Activated T-helper 17 cell treated with anti-CD3 and anti-CD28 coated beads, Interleukin-2, amount 50 U/mL, for 72 hours (primary cell): ENCODE results near the gene SNRNP27. TPM values are rescaled to one million over a fixed set of nuclear protein-coding genes. Genes with fewer than 3 reads are reported as not detected.
"Not testable (repeated sequence)": the region's sequence is repeated elsewhere in the genome, so short reads cannot be mapped to it uniquely, and the experiment has no call there.

Source experiments
- ATAC-seq: fragments of 150-1000 bp; cut with Tn5 transposase; replicated peaks from 2 replicates; pipeline ENCODE4 v1.10.0; 2021; ENCODE audit warnings: mild to moderate bottlenecking, moderate library complexity
- H3K27ac Mint-ChIP-seq: one replicate; pipeline ENCODE4 v1.8.0; 2022; ENCODE audit warnings: mixed read lengths
- H3K27me3 Mint-ChIP-seq: one replicate; pipeline ENCODE4 v1.8.0; 2022; ENCODE audit warnings: mixed read lengths
- H3K36me3 Mint-ChIP-seq: one replicate; pipeline ENCODE4 v1.8.0; 2022; ENCODE audit warnings: low read depth, mild to moderate bottlenecking, mixed read lengths
- H3K4me1 Mint-ChIP-seq: one replicate; pipeline ENCODE4 v1.8.0; 2022; ENCODE audit warnings: mixed read lengths
- H3K4me3 Mint-ChIP-seq: one replicate; pipeline ENCODE4 v1.8.0; 2022; ENCODE audit warnings: mild to moderate bottlenecking, mixed read lengths
- H3K9me3 Mint-ChIP-seq: one replicate; pipeline ENCODE4 v1.8.0; 2022; ENCODE audit warnings: mixed read lengths
- total RNA-seq, 2 donors: library from RNA; stranded (reverse); gene quantifications; one replicate each; pipeline ENCODE4 v1.2.3, GENCODE V29; 2022

The SNRNP27 gene, protein sequence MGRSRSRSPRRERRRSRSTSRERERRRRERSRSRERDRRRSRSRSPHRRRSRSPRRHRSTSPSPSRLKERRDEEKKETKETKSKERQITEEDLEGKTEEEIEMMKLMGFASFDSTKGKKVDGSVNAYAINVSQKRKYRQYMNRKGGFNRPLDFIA
- total RNA-seq, result 10 to 100 TPM; 54.9 to 60.1 TPM

DNA sequence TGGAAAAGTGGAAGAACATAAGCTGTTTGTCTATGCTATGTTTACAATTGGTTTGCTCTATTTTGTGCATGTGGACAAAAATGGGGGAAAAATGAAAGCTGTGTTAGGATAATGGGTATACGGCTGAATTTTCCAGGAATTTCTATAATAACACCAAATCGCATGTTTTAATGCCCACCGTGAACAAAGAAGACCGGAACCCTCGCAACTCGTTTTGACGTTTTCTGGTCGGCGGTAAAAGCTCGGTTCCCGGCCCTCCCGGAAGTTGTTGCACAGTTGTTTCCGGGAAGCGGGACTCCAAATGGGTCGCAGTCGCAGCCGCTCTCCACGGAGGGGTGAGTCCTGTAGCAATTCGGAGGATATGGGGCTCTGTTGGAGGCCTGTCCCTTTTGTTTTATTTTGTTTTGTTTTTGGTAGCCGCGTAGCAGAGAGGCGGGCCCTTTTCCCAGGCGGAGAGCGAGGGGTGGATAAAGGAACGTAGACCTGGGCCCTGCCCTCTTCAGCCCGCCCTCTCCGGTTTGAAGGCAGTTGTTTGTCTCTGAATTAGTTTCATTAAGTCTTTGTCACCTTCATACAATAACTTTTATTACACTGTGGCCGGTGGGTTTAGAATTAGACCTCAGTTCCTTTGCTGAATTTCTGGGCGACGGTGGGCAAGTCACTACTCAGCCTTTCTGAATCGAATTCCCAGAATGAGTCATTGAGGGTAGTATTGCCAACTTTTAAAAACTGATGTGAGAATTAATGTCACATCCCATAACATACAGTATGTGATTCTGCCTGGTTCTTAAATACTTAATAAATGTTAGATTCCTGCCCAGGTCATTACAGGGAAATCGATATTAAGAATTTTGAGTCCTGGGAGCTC lies at the start of gene SNRNP27:
TSS of gene SNRNP27 (plus strand) at position 273 of the 868 bp plus-strand sequence. CDS start at position 302, 29 bp downstream.
- Mint-ChIP-seq H3K27me3 (no peaks in the 10 kb centered on the region), H3K36me3 (peaks cover 51% of the 10 kb centered on the region), H3K9me3 (no peaks in the 10 kb centered on the region), H3K27ac (peak within 1 kb of the TSS; percentile 99), H3K4me3 (peak within 1 kb of the TSS; percentile 98), H3K4me1 (peaks cover 14% of the 10 kb centered on the region)
- ATAC-seq, result peak; percentile 89

DNA sequence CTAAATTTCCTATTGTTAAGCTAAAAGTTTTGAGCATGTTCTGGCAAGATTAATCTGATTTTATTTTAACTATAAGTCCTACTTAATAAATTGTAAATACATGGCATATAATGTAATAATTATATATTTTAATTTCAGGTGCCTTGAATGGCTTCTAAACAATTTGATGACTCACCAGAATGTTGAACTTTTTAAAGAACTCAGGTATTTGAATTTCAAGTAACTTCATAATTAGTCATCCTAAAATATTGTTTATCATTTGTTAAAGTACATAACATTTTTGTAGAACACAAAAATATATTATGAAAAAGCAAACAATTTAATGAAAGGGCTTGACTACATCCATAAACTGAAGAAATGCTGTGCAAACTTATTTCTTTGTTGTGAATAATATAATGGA lies 49.8 kb upstream of the SNRNP27 start:
- no peak overlapping the region for H3K27ac Mint-ChIP-seq
- H3K27me3 Mint-ChIP-seq, result no peaks in the 10 kb centered on the region
- H3K36me3 Mint-ChIP-seq, result peaks cover 79% of the 10 kb centered on the region
- H3K4me1 Mint-ChIP-seq, result no peaks in the 10 kb centered on the region
- ATAC-seq, result no peak
- no peak overlapping the region for H3K4me3 Mint-ChIP-seq
- no peaks in the 10 kb centered on the region for H3K9me3 Mint-ChIP-seq

DNA sequence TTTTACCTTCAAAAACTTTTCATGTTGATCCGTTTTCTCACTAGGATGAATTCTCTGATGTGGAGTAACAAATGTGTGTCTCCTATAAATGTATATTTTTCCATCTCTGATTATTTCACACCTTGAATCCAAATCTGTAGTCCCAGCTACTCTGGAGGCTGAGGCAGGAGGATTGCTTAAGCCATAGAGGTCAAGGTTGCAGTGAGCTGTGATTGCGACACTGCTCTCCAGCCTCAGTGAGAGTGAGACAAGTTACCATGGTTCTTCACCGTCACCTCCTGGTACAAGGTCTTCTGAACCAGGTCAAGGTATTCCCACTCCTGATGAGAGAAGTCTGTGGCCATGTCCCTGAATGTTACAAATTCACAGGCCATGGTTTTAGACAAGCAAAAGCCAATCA lies 49.2 kb upstream of the SNRNP27 start:
- no peaks in the 10 kb centered on the region for H3K4me1 Mint-ChIP-seq
- H3K27ac Mint-ChIP-seq, result no peak overlapping the region

DNA sequence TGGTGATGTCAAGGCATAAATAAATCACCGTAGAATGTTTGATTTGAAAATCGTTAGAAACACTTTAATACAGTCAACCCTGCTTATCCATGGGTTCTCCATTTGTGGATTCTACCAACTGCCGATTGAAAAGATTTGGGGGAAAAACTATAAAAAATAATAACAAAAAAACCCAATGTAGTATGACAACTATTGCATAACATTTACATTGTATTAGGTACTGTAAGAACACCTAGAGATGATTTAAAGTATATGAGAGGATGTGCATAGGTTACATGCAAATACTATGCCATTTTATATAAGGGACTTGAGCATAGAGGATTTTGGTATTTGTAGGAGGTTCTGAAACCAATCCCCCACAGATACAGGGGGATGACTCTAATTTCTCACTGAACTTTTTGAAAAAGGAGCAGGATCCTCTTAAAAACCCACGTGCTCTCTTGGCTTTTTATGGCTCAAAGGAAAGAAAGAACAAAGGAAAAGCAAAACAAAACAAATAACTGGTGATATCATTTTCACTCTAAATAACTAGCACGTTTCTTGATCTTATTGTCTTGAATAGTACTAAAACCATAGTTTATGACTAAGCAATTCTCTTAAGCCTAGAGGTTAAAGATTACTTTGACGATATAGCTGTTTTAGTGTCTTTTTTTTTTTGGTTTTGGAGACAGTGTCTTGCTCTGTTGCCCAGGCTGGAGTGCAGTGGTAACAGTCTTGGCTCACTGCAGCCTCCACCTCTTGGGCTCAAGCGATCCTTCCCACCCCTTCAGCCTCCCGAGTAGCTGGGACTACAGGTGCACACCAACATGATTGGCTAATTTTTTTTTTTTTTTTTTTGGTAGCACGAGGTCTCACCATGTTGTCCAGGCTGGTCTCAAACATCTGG lies 47.3 kb upstream of the SNRNP27 start:
- Mint-ChIP-seq H3K27ac (peak overlapping the region; percentile 59), H3K9me3 (no peaks in the 10 kb centered on the region), H3K36me3 (peaks cover 80% of the 10 kb centered on the region), H3K4me3 (no peak overlapping the region), H3K4me1 (no peaks in the 10 kb centered on the region), H3K27me3 (no peaks in the 10 kb centered on the region)
- no peak for ATAC-seq

More for the DNA sequence above, 49.2 kb upstream of the SNRNP27 start:
- no peak overlapping the region for H3K4me3 Mint-ChIP-seq
- peaks cover 76% of the 10 kb centered on the region for H3K36me3 Mint-ChIP-seq
- no peaks in the 10 kb centered on the region for H3K27me3 Mint-ChIP-seq
- ATAC-seq, result no peak
- H3K9me3 Mint-ChIP-seq, result no peaks in the 10 kb centered on the region

DNA sequence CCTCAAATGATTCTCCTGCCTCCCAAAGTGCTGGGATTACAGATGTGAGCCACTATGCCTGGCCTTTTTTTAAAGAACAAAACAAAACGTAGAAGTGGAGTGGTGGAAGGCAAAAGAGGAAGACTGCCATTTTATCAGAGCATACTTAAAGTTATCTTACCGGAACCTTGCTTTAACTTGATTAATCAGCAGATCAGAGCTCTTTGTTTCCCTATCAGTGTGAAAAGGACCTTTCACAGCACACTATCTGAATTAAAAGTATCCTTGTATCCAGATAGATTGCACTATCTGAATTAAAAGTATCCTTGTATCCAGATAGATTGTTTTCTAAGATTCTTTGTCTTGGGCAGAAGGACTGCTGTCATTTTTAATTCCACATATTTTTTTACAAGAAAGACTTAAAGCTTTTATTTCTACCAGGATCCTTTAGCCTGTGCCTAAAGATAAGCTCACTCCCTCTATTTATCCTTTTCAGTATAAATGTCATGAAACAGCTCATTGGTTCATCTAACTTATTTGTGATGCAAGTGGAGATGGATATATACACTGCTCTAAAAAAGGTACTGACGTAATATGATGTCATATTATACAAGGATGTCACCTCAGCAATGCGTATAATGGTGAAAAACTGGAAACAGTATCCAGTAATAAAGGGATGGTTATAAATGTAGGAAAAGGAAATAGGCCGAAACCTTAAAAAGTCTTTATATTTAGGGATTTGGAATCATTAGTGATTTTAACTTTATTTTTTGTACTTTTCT lies 46.5 kb upstream of the SNRNP27 start:
- Mint-ChIP-seq H3K9me3 (no peaks in the 10 kb centered on the region), H3K27ac (peak overlapping the region; percentile 59), H3K4me1 (no peaks in the 10 kb centered on the region), H3K27me3 (no peaks in the 10 kb centered on the region), H3K36me3 (peaks cover 79% of the 10 kb centered on the region), H3K4me3 (no peak overlapping the region)
- ATAC-seq, result no peak

DNA sequence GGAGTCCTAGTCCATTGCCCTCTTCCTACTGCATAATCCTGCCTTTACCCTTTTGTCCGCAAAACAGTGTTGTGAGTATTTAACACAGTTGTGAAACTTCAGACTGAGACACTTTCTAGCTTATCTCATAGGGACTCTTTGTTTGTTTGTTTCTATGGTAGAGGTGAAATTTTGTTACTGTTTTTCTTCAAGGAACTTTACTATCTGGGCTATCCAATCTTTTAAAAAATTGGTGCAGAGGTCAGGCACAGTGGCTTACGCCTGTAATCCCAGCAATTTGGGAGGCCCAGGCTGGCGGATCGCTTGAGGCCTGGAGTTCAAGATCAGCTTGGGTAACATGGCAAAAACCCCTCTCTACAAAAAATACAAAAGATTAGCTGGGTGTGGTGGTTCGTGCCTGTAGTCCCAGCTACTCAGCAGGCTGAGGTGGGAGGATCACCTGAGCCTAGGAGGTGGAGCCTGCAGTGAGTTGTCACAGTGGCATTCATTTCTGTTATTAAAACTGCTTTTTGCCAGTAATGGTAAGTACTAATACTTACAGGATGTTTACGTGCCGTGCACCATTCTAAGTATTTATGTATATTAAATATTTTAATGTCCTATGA lies 45.5 kb upstream of the SNRNP27 start:
- no peak overlapping the region for H3K27ac Mint-ChIP-seq
- no peaks in the 10 kb centered on the region for H3K4me1 Mint-ChIP-seq
- no peak overlapping the region for H3K4me3 Mint-ChIP-seq

DNA sequence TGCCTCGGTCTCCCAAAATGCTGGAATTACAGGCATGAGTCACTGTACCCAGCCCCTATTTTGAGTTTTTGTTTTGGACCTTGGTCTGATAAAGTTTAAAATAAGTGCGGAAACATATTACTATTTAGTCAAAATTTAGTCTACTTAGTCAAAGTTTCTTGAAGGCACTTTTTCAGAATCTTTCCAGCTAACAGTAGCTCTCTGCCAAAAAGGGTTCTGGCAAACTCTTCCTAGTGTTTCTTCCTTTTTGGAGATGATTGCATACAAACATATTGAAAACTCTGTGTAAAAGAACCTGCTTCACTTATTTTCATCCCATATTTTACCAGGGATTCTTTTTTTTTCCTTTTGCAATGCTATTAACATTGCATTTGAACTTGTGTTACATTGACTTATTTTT lies 35.5 kb upstream of the SNRNP27 start:
- Mint-ChIP-seq H3K4me3 (no peak overlapping the region), H3K4me1 (no peaks in the 10 kb centered on the region), H3K27me3 (no peaks in the 10 kb centered on the region), H3K9me3 (no peaks in the 10 kb centered on the region), H3K27ac (no peak overlapping the region), H3K36me3 (peaks cover 59% of the 10 kb centered on the region)
- no peak for ATAC-seq

More for the DNA sequence above, 45.5 kb upstream of the SNRNP27 start:
- Mint-ChIP-seq H3K27me3 (no peaks in the 10 kb centered on the region), H3K36me3 (peaks cover 82% of the 10 kb centered on the region), H3K9me3 (no peaks in the 10 kb centered on the region)
- no peak for ATAC-seq

DNA sequence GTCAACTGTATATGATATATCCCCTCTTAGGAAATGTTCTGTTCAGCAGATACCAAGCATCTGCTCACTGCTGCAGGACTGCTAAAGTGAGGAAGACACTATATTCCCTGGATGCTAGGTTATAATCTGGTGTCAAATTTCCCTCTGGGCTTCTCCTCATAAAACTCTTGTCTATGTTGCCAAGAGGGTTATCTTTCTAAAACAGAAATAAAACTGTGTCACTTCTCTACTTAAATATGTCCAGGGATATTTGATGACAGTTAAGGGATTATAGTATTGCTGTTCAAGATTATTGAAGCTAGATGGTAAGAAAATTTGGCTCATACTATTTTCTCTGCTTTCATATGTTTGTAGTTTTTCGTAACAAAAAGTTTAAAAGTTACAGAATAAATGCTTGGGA lies 30.5 kb upstream of the SNRNP27 start:
- Mint-ChIP-seq H3K4me3 (no peak overlapping the region), H3K4me1 (peaks cover 6% of the 10 kb centered on the region), H3K9me3 (no peaks in the 10 kb centered on the region), H3K27me3 (no peaks in the 10 kb centered on the region), H3K27ac (no peak overlapping the region), H3K36me3 (peaks cover 67% of the 10 kb centered on the region)
- no peak for ATAC-seq

DNA sequence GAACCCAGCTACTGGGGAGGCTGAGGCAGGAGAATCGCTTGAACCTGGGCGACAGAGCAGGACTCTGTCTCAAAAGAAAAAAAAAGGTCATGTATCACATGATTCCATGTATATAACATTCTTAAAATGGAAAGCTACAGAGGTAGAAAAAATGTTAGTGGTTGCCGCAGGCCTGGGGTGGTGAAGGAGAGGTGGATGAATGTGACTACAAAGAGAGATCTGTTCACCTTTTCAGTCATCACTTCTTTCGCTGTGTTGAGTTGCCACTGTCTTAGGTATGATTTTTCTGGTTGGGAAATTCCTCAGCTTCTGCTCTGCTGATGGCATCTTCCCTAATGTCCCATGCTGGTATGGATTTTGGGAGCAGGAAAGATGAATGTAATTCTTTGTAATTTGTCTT lies 5.3 kb upstream of the SNRNP27 start:
- H3K27ac Mint-ChIP-seq, result no peak overlapping the region
- H3K4me1 Mint-ChIP-seq, result peaks cover 7% of the 10 kb centered on the region

DNA sequence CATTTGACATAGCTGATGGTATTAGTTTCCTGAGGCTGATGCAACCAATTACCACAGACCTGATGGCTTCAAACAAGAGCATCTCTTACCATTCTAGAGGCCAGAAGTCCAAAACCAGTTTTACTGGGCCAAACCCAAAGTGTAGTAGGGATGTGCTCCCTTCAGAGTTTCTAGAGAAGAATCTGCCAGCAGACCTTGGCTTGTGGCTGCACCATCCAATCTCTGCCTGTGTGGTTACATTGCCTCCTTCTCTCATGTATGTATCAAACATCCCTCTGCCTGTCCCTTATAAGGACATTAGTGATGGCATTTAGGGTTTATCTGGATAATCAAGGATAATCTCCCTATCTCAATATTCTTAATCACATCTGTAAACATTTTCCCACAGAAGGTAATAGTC lies 4.5 kb upstream of the SNRNP27 start:
- Mint-ChIP-seq H3K9me3 (no peaks in the 10 kb centered on the region), H3K27me3 (no peaks in the 10 kb centered on the region), H3K4me1 (peaks cover 7% of the 10 kb centered on the region), H3K36me3 (peaks cover 8% of the 10 kb centered on the region), H3K27ac (no peak overlapping the region), H3K4me3 (no peak overlapping the region)
- no peak for ATAC-seq

More for the DNA sequence above, 5.3 kb upstream of the SNRNP27 start:
- Mint-ChIP-seq H3K27me3 (no peaks in the 10 kb centered on the region), H3K9me3 (no peaks in the 10 kb centered on the region), H3K4me3 (no peak overlapping the region), H3K36me3 (no peaks in the 10 kb centered on the region)
- ATAC-seq, result peak; percentile 75

DNA sequence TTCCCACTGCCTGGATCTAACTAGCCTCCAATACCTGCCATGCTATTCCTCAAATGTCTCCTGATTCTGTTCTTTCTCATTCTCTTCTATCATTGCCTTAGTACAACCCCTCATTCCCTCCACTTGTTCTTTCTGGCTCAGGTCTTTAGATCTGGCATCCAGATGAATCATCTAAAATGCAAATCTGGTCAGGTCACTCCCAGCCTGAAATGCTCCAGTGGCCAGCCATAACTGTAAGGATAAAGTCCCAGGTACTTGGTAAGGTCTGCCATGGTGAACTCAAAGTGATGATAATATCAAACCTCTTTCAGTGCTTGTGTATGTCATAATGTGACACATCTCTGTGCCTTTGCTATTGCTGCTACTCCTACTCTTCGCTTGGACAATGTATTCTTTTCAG lies 2.9 kb upstream of the SNRNP27 start:
- Mint-ChIP-seq H3K4me3 (no peak overlapping the region), H3K36me3 (peaks cover 24% of the 10 kb centered on the region), H3K27me3 (no peaks in the 10 kb centered on the region), H3K9me3 (no peaks in the 10 kb centered on the region), H3K27ac (no peak overlapping the region), H3K4me1 (peaks cover 7% of the 10 kb centered on the region)
- no peak for ATAC-seq

DNA sequence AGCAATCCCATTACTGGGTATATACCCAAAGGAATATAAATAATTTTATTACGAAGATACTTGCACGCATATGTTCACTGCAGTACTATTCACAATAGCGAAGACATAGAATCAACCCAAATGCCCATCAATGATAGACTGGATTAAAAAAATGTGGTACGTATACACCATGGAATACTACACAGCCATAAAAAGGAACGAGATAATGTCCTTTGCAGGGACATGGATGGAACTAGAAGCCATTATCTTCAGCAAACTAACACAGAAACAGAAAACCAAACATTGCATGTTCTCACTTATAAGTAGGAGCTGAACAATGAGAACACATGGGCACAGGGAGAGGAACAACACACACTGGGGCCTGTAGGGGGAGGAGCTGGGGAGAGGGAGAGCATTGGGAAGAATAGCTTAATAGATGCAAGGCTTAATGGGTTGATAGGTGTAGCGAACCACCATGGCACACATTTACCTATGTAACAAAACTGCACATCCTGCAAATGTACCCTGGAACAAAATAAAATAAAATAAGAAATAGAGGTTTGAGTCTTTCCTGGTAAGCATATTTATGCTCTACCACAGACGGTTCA lies 825 bp upstream of the SNRNP27 start:
- H3K9me3 Mint-ChIP-seq, ATAC-seq, H3K27me3 Mint-ChIP-seq: not testable (repeated sequence)
- Mint-ChIP-seq H3K4me3 (peak overlapping the region; percentile 98), H3K4me1 (peaks cover 14% of the 10 kb centered on the region), H3K36me3 (peaks cover 44% of the 10 kb centered on the region), H3K27ac (peak overlapping the region; percentile 99)

DNA sequence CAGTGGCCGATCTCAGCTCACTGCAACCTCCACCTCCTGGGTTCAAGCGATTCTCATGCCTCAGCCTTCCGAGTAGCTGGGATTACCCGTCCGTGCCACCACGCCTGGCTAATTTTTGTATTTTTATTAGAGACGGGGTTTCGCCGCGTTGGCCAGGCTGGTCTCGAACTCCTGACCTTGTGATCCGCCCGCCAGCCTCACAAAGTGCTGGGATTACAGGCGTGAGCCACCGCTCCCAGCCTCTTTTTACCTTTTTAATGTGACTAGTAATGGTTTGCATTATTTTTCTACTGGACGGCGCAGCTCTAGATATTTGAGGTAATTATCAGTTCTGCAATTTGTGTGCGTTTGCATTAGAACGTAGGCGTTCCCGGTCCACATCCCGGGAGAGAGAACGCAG lies 981 bp downstream of the SNRNP27 start:
- Mint-ChIP-seq H3K27ac (peak overlapping the region; percentile 99), H3K4me1 (peaks cover 14% of the 10 kb centered on the region), H3K36me3 (peaks cover 60% of the 10 kb centered on the region), H3K4me3 (peak overlapping the region; percentile 98)
- not testable (repeated sequence) for H3K27me3 Mint-ChIP-seq, H3K9me3 Mint-ChIP-seq, ATAC-seq
